HG02759 (cell line): Measurements from ENCODE around the gene GRID1.
A peak's percentile ranks its signal among the peaks of the same experiment; 100 is the strongest.
"Not testable (repeated sequence)": the region's sequence is repeated elsewhere in the genome, so short reads cannot be mapped to it uniquely, and the experiment has no call there.

Source experiments
- ATAC-seq: cut with Tn5 transposase; IDR thresholded peaks from one replicate; pipeline ENCODE4 v1.9.1; 2021; ENCODE audit warnings: mild to moderate bottlenecking, moderate library complexity; ENCODE audit not compliant: unreplicated experiment

Gene GRID1

GRCh38 chr10:86392723-86393094, 26.1 kb upstream of the GRID1 start:
- ATAC-seq, result peak; percentile 49

- peak; percentile 15 for ATAC-seq
Observed at GRCh38 chr10:86391986-86392722, 25.6 kb upstream of the GRID1 start.

GRCh38 chr10:86391236-86391840, 24.7 kb upstream of the GRID1 start:
- ATAC-seq, result no peak

- ATAC-seq, result no peak
Observed at GRCh38 chr10:86390337-86391120, 23.9 kb upstream of the GRID1 start.

GRCh38 chr10:86389441-86390193, 23.0 kb upstream of the GRID1 start:
- ATAC-seq, result peak; percentile 70

GRCh38 chr10:86389109-86389440, 22.5 kb upstream of the GRID1 start:
- not testable (repeated sequence) for ATAC-seq

GRCh38 chr10:86388119-86388704, 21.6 kb upstream of the GRID1 start:
- ATAC-seq, result no peak

GRCh38 chr10:86387178-86387794, 20.7 kb upstream of the GRID1 start:
- ATAC-seq, result no peak

- ATAC-seq, result no peak
Observed at GRCh38 chr10:86385806-86386205, 19.2 kb upstream of the GRID1 start.

- ATAC-seq, result no peak
Observed at GRCh38 chr10:86377797-86378146, 11.2 kb upstream of the GRID1 start.

- ATAC-seq, result peak; percentile 99
Observed at GRCh38 chr10:86376852-86377796, 10.5 kb upstream of the GRID1 start.

- ATAC-seq, result no peak
Observed at GRCh38 chr10:86376403-86376802, 9.8 kb upstream of the GRID1 start.

- ATAC-seq, result no peak
Observed at GRCh38 chr10:86375204-86375603, 8.6 kb upstream of the GRID1 start.

- no peak for ATAC-seq
Observed at GRCh38 chr10:86374664-86375063, 8.1 kb upstream of the GRID1 start.

- ATAC-seq, result no peak
Observed at GRCh38 chr10:86373828-86374227, 7.2 kb upstream of the GRID1 start.

GRCh38 chr10:86373251-86373650, 6.7 kb upstream of the GRID1 start:
- ATAC-seq, result no peak

GRCh38 chr10:86372784-86373239, 6.2 kb upstream of the GRID1 start:
- ATAC-seq, result no peak

- ATAC-seq, result no peak
Observed at GRCh38 chr10:86372119-86372783, 5.7 kb upstream of the GRID1 start.

GRCh38 chr10:86371691-86372090, 5.1 kb upstream of the GRID1 start:
- no peak for ATAC-seq
